Motor neuron (in vitro differentiated cells): ENCODE data around the gene FRMD4A. TPM values are rescaled to one million over a fixed set of nuclear protein-coding genes. Genes with fewer than 3 reads are reported as not detected.
"Not testable (repeated sequence)": the region's sequence is repeated elsewhere in the genome, so short reads cannot be mapped to it uniquely, and the experiment has no call there.

ENCODE experiments used
- ATAC-seq, 8 experiments: fragments of 200-7000 bp; cut with Tn5 transposase; replicated peaks in 6 of 8; 2 replicates each; pipeline ENCODE4 v1.8.0; 2021; ENCODE audit warnings: mild to moderate bottlenecking in 8 of 8, moderate library complexity in 8 of 8
- H3K27ac ChIP-seq, 2 donors: fragments of 250-450 bp; sonication (Bioruptor Pico); 2 replicates each; pipeline ENCODE4 v1.9.0; 2021; ENCODE audit warnings: antibody characterized with exemption in 2 of 2, mild to moderate bottlenecking in 2 of 2, moderate library complexity in 1 of 2
- H3K4me1 ChIP-seq, 2 donors: fragments of 250-450 bp; sonication (Bioruptor Pico); replicated peaks in 1 of 2; 2 replicates each; pipeline ENCODE4 v1.6.1; 2021; ENCODE audit warnings: antibody characterized with exemption in 2 of 2, mild to moderate bottlenecking in 2 of 2, moderate library complexity in 1 of 2
- H3K4me3 ChIP-seq, 5 donors: fragments of 250-450 bp; sonication (Bioruptor Pico); 2 replicates each; pipeline ENCODE4 v1.9.0; 2021; ENCODE audit warnings: antibody characterized with exemption in 5 of 5, mild to moderate bottlenecking in 5 of 5, moderate library complexity in 4 of 5
- WGBS, 10 experiments: fragments of 450-650 bp; shearing (Covaris generic); methylation state at CpG; one replicate each; pipeline ENCODE4 v1.0.0; 2022; 5-methylcytosine and 5-hydroxymethylcytosine counted together
- in situ Hi-C, 9 experiments: fragments of 400-800 bp; cut with MboI; loops; one replicate each; pipeline ENCODE4 v1.15.0; 2021; ENCODE audit warnings: low sequenced_read_pairs in 9 of 9, low pct_unique_long_range_greater_than_20kb in 2 of 9; ENCODE audit not compliant: unreplicated experiment in 9 of 9
- total RNA-seq, 8 experiments: library from RNA; unstranded; fragments of 300-600 nt; gene quantifications; 2 replicates each; pipeline versions ENCODE4 v1.2.3 to v1.2.4, GENCODE V29; 2022

FRMD4A gene
- total RNA-seq, 8 experiments from 2014 or later: 18.6 to 87.3 (median 44.5) TPM

- Histone ChIP-seq H3K4me3 (no peak overlapping the region), H3K4me1 (peaks cover 0 to 6% of the 10 kb centered on the region in 2 donors), H3K27ac (no peak overlapping the region)
- peak in 1 of 8 experiments; percentile 49 for ATAC-seq
- in situ Hi-C loops: loop anchor here in 1 of 9 experiments (25.0 kb wide), 1 partner anchor 251 kb away; no protein-coding TSS in a partner anchor
- WGBS, 10 experiments: 20 to 96% (median 57%) methylated on average over 2 to 4 of the region's 4 CpGs; no CpG with 5 or more reads in 3 of the 10 experiments
Observed at GRCh38 chr10:14211610-14212009, 119.1 kb downstream of the FRMD4A start.

GRCh38 chr10:14208231-14208630, 122.5 kb downstream of the FRMD4A start:
- no peak overlapping the region for H3K27ac ChIP-seq
- ATAC-seq: no peak

GRCh38 chr10:14205233-14205632, 125.5 kb downstream of the FRMD4A start:
- H3K27ac ChIP-seq: no peak overlapping the region
- peak in 2 of 8 experiments; percentile 81 to 94 for ATAC-seq
- in situ Hi-C loops: loop anchor here in 1 of 9 experiments (25.0 kb wide), 1 partner anchor 257 kb away; no protein-coding TSS in a partner anchor
- H3K4me1 ChIP-seq: peaks cover 8 to 9% of the 10 kb centered on the region in 2 donors
- H3K4me3 ChIP-seq: no peak overlapping the region
- WGBS, 10 experiments: 0 to 100% (median 79%) methylated on average over 1 to 4 of the region's 4 CpGs; no CpG with 5 or more reads in 4 of the 10 experiments

More at GRCh38 chr10:14208231-14208630, 122.5 kb downstream of the FRMD4A start:
- 38 to 100% (median 87%) methylated on average over 1 to 4 of the region's 5 CpGs; no CpG with 5 or more reads in 3 of the 10 experiments for WGBS, 10 experiments
- in situ Hi-C loops: loop anchor here in 1 of 9 experiments (25.0 kb wide), 1 partner anchor 254 kb away; no protein-coding TSS in a partner anchor
- H3K4me1 ChIP-seq: peaks cover 9 to 12% of the 10 kb centered on the region in 2 donors
- H3K4me3 ChIP-seq: no peak overlapping the region

GRCh38 chr10:14200698-14201544, 129.8 kb downstream of the FRMD4A start:
- 36 to 100% (median 76%) methylated on average over 1 to 15 of the region's 16 CpGs; no CpG with 5 or more reads in 1 of the 10 experiments for WGBS, 10 experiments
- ATAC-seq: peak in 1 of 8 experiments; percentile 20
- Histone ChIP-seq H3K27ac (no peak overlapping the region), H3K4me3 (no peak overlapping the region), H3K4me1 (peaks cover 12 to 18% of the 10 kb centered on the region in 2 donors)
- in situ Hi-C loops: loop anchor here in 1 of 9 experiments (25.0 kb wide), 1 partner anchor 261 kb away; no protein-coding TSS in a partner anchor

GRCh38 chr10:14199098-14199497, 131.6 kb downstream of the FRMD4A start:
- H3K4me1 ChIP-seq: peaks cover 11 to 15% of the 10 kb centered on the region in 2 donors
- not testable (repeated sequence) for H3K27ac ChIP-seq

GRCh38 chr10:14198078-14198477, 132.6 kb downstream of the FRMD4A start:
- Histone ChIP-seq H3K4me3 (no peak overlapping the region), H3K27ac (no peak overlapping the region), H3K4me1 (peaks cover 9 to 12% of the 10 kb centered on the region in 2 donors)
- in situ Hi-C loops: no loop called here
- ATAC-seq: peak in 5 of 8 experiments; percentile 48 to 80 (median 67)
- WGBS, 10 experiments: 12 to 96% (median 81%) methylated on average over 2 to 5 of the region's 9 CpGs; no CpG with 5 or more reads in 1 of the 10 experiments

More at GRCh38 chr10:14199098-14199497, 131.6 kb downstream of the FRMD4A start:
- in situ Hi-C loops, H3K4me3 ChIP-seq, ATAC-seq: not testable (repeated sequence)
- 47 to 100% (median 94%) methylated on average over 1 to 4 of the region's 4 CpGs; no CpG with 5 or more reads in 1 of the 10 experiments for WGBS, 10 experiments

- Histone ChIP-seq H3K4me1 (peaks cover 25 to 28% of the 10 kb centered on the region in 2 donors), H3K27ac (no peak overlapping the region), H3K4me3 (no peak overlapping the region)
- ATAC-seq: peak in 1 of 8 experiments; percentile 5
- in situ Hi-C loops: no loop called here
Observed at GRCh38 chr10:14196113-14196512, 134.6 kb downstream of the FRMD4A start.

- H3K27ac ChIP-seq: no peak overlapping the region
- peak in 1 of 8 experiments; percentile 67 for ATAC-seq
- in situ Hi-C loops: no loop called here
- H3K4me1 ChIP-seq: peaks cover 28 to 30% of the 10 kb centered on the region in 2 donors
- no peak overlapping the region for H3K4me3 ChIP-seq
- WGBS, 10 experiments: 14 to 59% (median 46%) methylated on average over 1 to 5 of the region's 6 CpGs; no CpG with 5 or more reads in 1 of the 10 experiments
Observed at GRCh38 chr10:14195433-14195832, 135.3 kb downstream of the FRMD4A start.

- Histone ChIP-seq H3K4me3 (no peak overlapping the region), H3K4me1 (peaks cover 22 to 26% of the 10 kb centered on the region in 2 donors), H3K27ac (no peak overlapping the region)
- ATAC-seq: peak in 1 of 8 experiments; percentile 61
- in situ Hi-C loops: no loop called here
- 19 to 100% (median 73%) methylated on average over 1 to 2 of the region's 2 CpGs; no CpG with 5 or more reads in 2 of the 10 experiments for WGBS, 10 experiments
Observed at GRCh38 chr10:14192746-14193145, 138.0 kb downstream of the FRMD4A start.

- in situ Hi-C loops: no loop called here
- ATAC-seq: no peak
- Histone ChIP-seq H3K4me1 (peaks cover 21 to 25% of the 10 kb centered on the region in 2 donors), H3K4me3 (no peak overlapping the region), H3K27ac (no peak overlapping the region)
- WGBS, 10 experiments: 50 to 100% (median 78%) methylated on average over 1 of the region's 1 CpG; no CpG with 5 or more reads in 3 of the 10 experiments
Observed at GRCh38 chr10:14191871-14192270, 138.9 kb downstream of the FRMD4A start.

- Histone ChIP-seq H3K4me3 (no peak overlapping the region), H3K27ac (no peak overlapping the region), H3K4me1 (peaks cover 18 to 25% of the 10 kb centered on the region in 2 donors)
- peak in 6 of 8 experiments; percentile 50 to 90 (median 77) for ATAC-seq
- WGBS, 10 experiments: 0 to 60% (median 26%) methylated on average over 1 to 5 of the region's 5 CpGs
- in situ Hi-C loops: no loop called here
Observed at GRCh38 chr10:14191407-14191806, 139.3 kb downstream of the FRMD4A start.

- no peak for ATAC-seq
- in situ Hi-C loops: no loop called here
- H3K4me1 ChIP-seq: peaks cover 18 to 24% of the 10 kb centered on the region in 2 donors
- 20 to 85% (median 53%) methylated on average over 1 to 4 of the region's 4 CpGs; no CpG with 5 or more reads in 1 of the 10 experiments for WGBS, 10 experiments
- H3K4me3 ChIP-seq: no peak overlapping the region
- H3K27ac ChIP-seq: no peak overlapping the region
Observed at GRCh38 chr10:14190702-14191101, 140.0 kb downstream of the FRMD4A start.

- ATAC-seq: peak in 3 of 8 experiments; percentile 4 to 31 (median 11)
- WGBS, 10 experiments: 55 to 84% (median 80%) methylated on average over 1 to 4 of the region's 6 CpGs; no CpG with 5 or more reads in 3 of the 10 experiments
- Histone ChIP-seq H3K27ac (no peak overlapping the region), H3K4me1 (peaks cover 4 to 10% of the 10 kb centered on the region in 2 donors), H3K4me3 (no peak overlapping the region)
- in situ Hi-C loops: no loop called here
Observed at GRCh38 chr10:14186245-14186644, 144.5 kb downstream of the FRMD4A start.
